GM19351 (cell line): Measurements from ENCODE around the gene LNP1.

Source experiments
- ATAC-seq: cut with Tn5 transposase; IDR thresholded peaks from one replicate; pipeline ENCODE4 v1.9.1; 2021; ENCODE audit warnings: mild to moderate bottlenecking, moderate library complexity; ENCODE audit not compliant: unreplicated experiment

LNP1 gene

GRCh38 chr3:100399341-100400071, 1.8 kb upstream of the LNP1 start:
- ATAC-seq = no peak

DNA sequence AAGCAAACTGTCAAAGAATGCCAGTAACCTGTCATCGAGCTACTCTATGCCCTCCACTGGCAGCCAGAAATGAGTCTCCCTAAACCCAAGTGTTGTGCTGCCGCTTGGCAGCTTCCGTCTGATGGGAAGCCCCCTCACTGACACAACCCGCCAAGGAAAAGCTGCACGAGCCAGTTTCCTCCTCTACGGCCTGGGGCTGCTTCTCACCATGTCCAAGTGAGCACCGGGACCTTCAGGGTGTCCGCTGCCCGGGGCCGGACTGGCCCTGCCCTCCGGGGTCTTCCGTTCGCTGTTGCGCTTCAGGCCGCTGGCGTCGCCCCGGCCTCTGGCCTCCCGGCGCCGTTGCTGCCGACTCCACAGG, 940 bp upstream of the LNP1 start:
- peak; percentile 3 for ATAC-seq

DNA sequence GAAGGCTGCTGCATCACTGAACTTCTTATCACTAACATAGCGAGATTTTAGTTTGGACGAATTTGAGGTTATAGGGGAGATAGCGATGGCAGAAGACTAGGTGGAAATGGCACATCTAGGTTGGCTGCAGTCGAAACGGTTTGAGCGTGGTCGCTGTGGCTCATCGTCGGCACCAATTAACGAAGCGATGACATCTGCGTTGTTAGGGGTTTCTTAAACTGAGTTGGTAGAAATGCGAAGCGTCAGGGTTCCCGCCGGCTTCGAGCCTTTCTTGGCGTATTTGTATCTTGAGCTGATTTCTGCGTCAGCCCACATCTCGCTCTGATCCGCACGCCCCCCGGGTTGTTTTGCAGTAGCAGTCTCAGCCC, 319 bp downstream of the LNP1 start:
- peak; percentile 17 for ATAC-seq

GRCh38 chr3:100402256-100402655, 917 bp downstream of the LNP1 start:
- ATAC-seq = no peak

DNA sequence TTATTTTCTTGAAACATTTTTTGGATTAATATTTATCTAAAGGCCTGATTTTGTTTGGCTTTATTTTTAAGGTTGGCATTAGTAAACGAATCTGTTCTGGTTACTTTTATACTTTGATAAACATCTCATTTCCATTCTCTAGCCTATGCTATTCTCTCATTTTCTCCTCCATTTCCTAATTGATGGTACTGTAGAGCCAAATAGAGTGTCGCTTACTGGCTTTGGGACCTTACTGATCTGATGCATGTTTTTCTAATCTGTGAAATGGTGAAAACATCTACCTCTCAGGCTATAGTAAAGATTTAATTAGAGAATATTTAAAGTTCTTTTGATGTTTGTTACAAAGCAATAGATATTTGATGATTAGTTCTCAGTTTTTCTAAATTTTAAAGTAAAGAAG, 1.6 kb downstream of the LNP1 start:
- no peak for ATAC-seq

DNA sequence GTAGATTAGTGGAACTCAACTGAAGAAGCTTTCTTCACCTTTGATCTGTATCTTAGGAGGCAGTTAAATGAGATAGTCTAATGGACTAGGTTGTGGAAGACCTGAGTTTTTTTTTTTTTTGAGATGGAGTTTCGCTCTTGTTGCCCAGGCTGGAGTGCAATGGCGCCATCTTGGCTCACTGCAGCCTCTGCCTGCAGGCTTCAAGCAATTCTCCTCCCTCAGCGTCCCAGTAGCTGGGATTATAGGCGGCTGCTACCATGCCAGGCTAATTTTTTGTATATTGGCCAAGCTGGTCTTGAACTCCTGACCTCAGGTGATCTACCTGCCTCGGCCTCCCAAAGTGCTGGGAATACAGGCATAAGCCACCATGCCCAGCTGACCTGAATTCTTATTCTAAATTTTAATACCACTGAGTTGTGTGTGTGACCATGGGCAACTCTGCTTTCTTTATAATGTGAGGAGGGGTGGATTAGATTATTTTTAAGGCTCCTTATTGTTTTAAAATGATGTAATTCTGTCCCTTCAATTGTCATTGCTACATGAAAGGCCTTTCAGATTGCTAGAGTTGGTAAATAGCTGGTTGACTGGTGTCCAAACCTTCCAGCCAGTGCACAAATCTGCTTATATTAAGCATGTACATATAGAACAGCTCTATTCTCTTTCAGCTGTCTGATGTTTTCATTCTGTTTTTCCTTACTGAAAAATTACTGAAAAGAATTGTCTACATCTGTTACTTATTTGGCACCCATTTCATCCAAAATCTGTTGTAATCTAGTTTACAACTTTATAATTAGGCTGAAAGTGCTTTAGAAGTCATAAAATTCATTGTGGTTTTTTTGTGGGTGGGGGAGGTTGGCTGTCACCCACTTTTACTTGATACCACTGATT, 2.3 kb downstream of the LNP1 start:
- ATAC-seq = no peak

GRCh38 chr3:100404250-100404548, 2.9 kb downstream of the LNP1 start:
- ATAC-seq = no peak

- ATAC-seq = no peak
Observed at GRCh38 chr3:100407164-100407563, 5.8 kb downstream of the LNP1 start.

DNA sequence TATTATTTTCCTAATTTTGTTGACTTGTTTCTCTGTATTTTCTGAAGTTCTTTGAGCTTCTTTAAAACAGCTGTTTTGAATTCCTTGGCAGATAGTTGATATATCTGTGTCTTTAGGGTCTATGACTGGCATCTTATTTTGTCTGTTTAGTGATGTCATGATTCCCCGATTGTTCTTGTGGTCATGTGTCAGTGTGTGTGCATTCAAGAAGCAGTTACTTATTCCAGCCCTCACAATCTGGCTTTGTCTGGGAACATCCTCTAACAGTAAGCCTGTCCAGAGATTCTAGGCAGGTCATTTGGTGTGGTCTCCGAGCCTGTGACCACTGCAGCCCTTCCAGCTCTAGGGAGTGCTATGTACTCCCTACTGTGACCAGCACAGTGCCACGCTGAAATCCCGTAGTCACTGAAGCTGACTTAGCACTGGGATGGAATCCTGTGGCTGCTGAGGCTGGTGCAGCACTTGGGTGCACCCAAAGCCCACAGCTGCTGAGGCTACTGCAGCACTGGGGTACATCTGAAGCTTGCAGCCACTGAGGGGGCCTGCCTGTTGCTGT, 6.7 kb downstream of the LNP1 start:
- ATAC-seq = no peak

- no peak for ATAC-seq
Observed at GRCh38 chr3:100411091-100411982, 10.0 kb downstream of the LNP1 start.

- ATAC-seq = no peak
Observed at GRCh38 chr3:100412912-100413590, 11.7 kb downstream of the LNP1 start.

DNA sequence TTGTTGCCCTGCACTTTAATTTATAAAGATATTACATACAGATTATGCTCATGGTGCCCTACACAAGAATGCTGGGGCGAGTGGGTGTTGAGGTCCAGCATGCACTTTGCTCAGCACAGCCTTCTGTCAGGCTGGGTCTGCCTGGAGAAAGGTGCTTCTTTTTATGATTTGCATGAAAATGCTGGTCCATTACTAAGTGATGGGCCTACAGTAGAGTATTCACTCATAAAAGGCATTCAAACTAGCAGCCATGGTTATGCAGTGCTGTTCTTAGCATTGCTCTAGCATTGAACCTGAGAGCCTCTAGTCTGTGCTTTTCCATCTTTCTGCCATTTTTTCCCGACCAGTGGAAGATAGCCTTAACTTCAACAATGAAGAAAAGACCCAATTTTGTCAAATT, 12.3 kb downstream of the LNP1 start:
- ATAC-seq = no peak

DNA sequence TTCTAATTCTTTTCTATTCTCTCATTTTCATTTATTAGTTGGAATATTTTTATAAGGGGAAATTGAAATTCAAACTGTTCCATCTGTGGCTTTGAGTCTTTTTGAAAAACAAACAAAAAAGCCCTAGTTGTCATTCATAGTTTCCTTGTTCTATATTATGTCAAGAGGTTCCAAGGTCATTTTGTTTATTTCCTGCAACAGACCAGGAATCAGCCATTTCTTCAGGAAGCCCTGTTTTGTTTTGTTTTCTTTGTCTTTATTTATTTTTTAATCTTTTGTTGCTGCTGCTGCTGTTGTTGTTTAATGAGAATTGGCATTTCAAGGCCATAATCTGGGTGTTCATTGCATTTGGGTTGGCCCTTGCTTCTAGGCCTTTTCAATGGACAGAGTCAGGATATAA, 14.8 kb downstream of the LNP1 start:
- no peak for ATAC-seq

GRCh38 chr3:100416863-100417262, 15.5 kb downstream of the LNP1 start:
- no peak for ATAC-seq

GRCh38 chr3:100419406-100419805, 18.1 kb downstream of the LNP1 start:
- no peak for ATAC-seq

- no peak for ATAC-seq
Observed at GRCh38 chr3:100420885-100421284, 19.5 kb downstream of the LNP1 start.

DNA sequence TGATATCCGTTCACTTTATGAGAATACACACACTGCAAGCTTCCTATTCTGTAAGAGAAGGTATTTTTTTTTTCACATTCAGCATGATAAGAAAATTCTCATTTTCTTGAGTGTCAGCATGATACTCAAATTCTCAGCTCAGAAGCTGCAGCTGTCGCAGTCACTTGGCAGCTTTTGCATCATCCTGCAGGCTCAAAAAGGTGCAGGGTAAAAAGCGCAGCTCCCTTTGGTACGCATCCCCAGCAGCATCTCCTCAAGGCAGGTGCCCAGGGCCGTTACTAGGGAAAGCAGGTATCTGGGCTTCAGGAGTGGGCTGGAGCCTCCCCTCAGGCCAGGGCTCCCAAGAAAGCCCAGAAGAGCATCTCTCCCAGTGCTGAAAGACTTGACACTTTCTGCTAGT, 22.3 kb downstream of the LNP1 start:
- ATAC-seq = no peak

- ATAC-seq = no peak
Observed at GRCh38 chr3:100424261-100424660, 22.9 kb downstream of the LNP1 start.

DNA sequence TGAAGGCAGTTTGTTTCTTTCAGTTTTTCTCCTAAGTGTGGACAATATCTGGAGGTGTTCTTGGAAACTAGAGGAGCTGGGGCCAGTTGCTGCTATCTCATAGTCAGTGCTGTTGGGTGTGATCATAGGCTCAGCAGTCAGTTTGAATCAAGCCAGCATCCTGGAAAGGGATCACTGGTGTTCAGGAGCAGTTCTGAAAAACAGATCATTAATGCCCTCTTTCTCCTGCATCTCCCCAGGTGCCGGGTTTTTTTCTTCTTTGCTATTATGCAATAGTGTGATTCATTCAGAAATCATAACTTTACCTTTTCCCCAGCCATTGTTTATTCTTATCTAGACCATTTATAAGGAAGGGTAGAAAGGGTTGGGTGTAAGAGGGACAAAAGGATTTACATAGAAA, 24.0 kb downstream of the LNP1 start:
- no peak for ATAC-seq

GRCh38 chr3:100426067-100426682, 24.8 kb downstream of the LNP1 start:
- no peak for ATAC-seq
